Esophagus muscularis mucosa (tissue), 3 donors: ENCODE data around the gene INKA1.

Experiments used
- POLR2A ChIP-seq: fragments of 450-650 bp; IDR thresholded peaks from one replicate; pipeline ENCODE4 v1.6.1; 2017; ENCODE audit warnings: antibody characterized with exemption, moderate library complexity, mild to moderate bottlenecking, low read depth
- TF ChIP-seq, protein P1 (sequence below), 3 experiments: fragments of 200-600 bp in 2 of 3; fragments of 450-650 bp in 1 of 3; sonication (generic) in 2 of 3; IDR thresholded peaks; one replicate each; pipeline ENCODE4 v1.5.1; 2017 to 2019; ENCODE audit warnings: antibody characterized with exemption in 3 of 3, mild to moderate bottlenecking in 2 of 3, moderate library complexity in 1 of 3

DNA sequence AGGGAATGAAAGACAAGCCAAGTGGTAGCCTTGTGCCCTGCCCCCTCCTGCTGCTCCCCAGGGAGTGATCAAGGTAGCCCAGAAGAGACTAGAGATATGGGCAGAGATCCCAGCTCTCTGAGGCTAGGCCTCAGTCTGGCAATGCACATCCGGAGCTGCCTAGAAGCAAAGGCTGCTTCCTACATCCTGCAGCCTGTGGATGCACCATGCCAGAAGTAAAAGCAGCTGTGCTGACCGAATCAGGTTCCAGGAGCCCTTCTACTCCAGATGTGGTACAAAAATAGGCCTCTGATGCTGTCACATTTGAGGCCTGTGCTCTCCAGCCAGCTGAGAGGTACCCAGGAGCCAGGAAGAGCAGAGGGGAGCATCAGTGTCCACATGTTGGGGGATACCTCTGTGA lies 37.3 kb downstream of the INKA1 start:
- TF ChIP-seq, protein P1, sequence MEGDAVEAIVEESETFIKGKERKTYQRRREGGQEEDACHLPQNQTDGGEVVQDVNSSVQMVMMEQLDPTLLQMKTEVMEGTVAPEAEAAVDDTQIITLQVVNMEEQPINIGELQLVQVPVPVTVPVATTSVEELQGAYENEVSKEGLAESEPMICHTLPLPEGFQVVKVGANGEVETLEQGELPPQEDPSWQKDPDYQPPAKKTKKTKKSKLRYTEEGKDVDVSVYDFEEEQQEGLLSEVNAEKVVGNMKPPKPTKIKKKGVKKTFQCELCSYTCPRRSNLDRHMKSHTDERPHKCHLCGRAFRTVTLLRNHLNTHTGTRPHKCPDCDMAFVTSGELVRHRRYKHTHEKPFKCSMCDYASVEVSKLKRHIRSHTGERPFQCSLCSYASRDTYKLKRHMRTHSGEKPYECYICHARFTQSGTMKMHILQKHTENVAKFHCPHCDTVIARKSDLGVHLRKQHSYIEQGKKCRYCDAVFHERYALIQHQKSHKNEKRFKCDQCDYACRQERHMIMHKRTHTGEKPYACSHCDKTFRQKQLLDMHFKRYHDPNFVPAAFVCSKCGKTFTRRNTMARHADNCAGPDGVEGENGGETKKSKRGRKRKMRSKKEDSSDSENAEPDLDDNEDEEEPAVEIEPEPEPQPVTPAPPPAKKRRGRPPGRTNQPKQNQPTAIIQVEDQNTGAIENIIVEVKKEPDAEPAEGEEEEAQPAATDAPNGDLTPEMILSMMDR (IDR thresholded peaks at IDR 0.05) = no peak
- no peak for TF ChIP-seq POLR2A
